Measurements from ENCODE around the gene LAMB3. TPM values are rescaled to one million over a fixed set of nuclear protein-coding genes. Genes with fewer than 3 reads are reported as not detected.
"Not testable (repeated sequence)": the region's sequence is repeated elsewhere in the genome, so short reads cannot be mapped to it uniquely, and the experiment has no call there.

The LAMB3 gene
- total RNA-seq, result under 1 TPM; 0.25 to 0.31 TPM
- polyA plus RNA-seq (2013, experiment 1 of 2), result 0.43 TPM
- 0.50 TPM for polyA plus RNA-seq (2013, experiment 2 of 2)
- 0 to 13.2 (median 0.66) reads per million in 172 experiments for total RNA-seq

- ATAC-seq (ENCODE audit: poor library complexity) (no peak), DNase-seq (no peak)
- no peak for TF ChIP-seq CTCF (IDR thresholded peaks at IDR 0.05)
- no peaks in the 10 kb centered on the region for H3K27me3 Mint-ChIP-seq
- peaks cover 30% of the 10 kb centered on the region for H3K4me1 ChIP-seq (ENCODE audit: insufficient read depth, low read length)
- H3K9me3 ChIP-seq (ENCODE audit: control insufficient read depth in 1 of 2, insufficient read depth in 1 of 2, low read length in 2 of 2), result no peaks in the 10 kb centered on the region
- no peak within 1 kb of the TSS for H3K27ac ChIP-seq (ENCODE audit: low read depth in 1 of 2, low read length in 2 of 2)
- intact Hi-C loops (cut with DNase I, micrococcal nuclease), result no loop called here
- no peaks in the 10 kb centered on the region for H3K27me3 ChIP-seq (ENCODE audit: control insufficient read depth in 1 of 2, insufficient read depth in 2 of 2, low read length in 2 of 2)
- peaks cover 32% of the 10 kb centered on the region for H3K4me1 Mint-ChIP-seq (ENCODE audit: low read depth)
- CTCF ChIA-PET, result interaction anchor here (1.1 to 1.7 kb wide), 2 partner anchors 14 to 83 kb away, joined by 3 read pairs; no protein-coding TSS in a partner anchor
- H3K36me3 ChIP-seq (ENCODE audit: insufficient read depth, low read length), result no peaks in the 10 kb centered on the region
- H3K4me3 ChIP-seq (ENCODE audit: low read length), result no peak within 1 kb of the TSS
- POLR2A ChIA-PET, result interaction anchor here (0.8 kb wide), 1 partner anchor 23 kb away, joined by 3 read pairs; the partner anchor contains the start of gene G0S2
- no peaks in the 10 kb centered on the region for H3K9me3 Mint-ChIP-seq
- H3K4me3 Mint-ChIP-seq, result no peak within 1 kb of the TSS
- no peak within 1 kb of the TSS for H3K27ac Mint-ChIP-seq
- H3K36me3 Mint-ChIP-seq (ENCODE audit: low read depth), result no peaks in the 10 kb centered on the region
Observed at GRCh38 chr1:209652121-209652735, at the start of gene LAMB3. Gene LAMB3 (minus strand): TSS chr1:209652425. CDS start chr1:209650944, 1,481 bp downstream.

- DNase-seq; H3K27me3 Mint-ChIP-seq; H3K27me3 ChIP-seq (ENCODE audit: control insufficient read depth in 1 of 2, insufficient read depth in 2 of 2, low read length in 2 of 2); H3K27ac ChIP-seq (ENCODE audit: low read depth in 1 of 2, low read length in 2 of 2); H3K9me3 ChIP-seq (ENCODE audit: control insufficient read depth in 1 of 2, insufficient read depth in 1 of 2, low read length in 2 of 2); H3K36me3 ChIP-seq (ENCODE audit: insufficient read depth, low read length); CTCF ChIA-PET; H3K27ac Mint-ChIP-seq; H3K9me3 Mint-ChIP-seq; H3K36me3 Mint-ChIP-seq (ENCODE audit: low read depth); H3K4me3 Mint-ChIP-seq; POLR2A ChIA-PET; ATAC-seq (ENCODE audit: poor library complexity); intact Hi-C loops (cut with DNase I, micrococcal nuclease); H3K4me1 ChIP-seq (ENCODE audit: insufficient read depth, low read length); H3K4me1 Mint-ChIP-seq (ENCODE audit: low read depth); H3K4me3 ChIP-seq (ENCODE audit: low read length): not testable (repeated sequence)
Observed at GRCh38 chr1:209700686-209701085, 48.5 kb upstream of the LAMB3 start.

GRCh38 chr1:209697126-209697525 lies 44.9 kb upstream of the LAMB3 start:
- H3K27ac Mint-ChIP-seq, result no peak overlapping the region
- Histone ChIP-seq H3K4me3 (ENCODE audit: low read length) (no peak overlapping the region), H3K36me3 (ENCODE audit: insufficient read depth, low read length) (no peaks in the 10 kb centered on the region), H3K9me3 (ENCODE audit: control insufficient read depth in 1 of 2, insufficient read depth in 1 of 2, low read length in 2 of 2) (no peaks in the 10 kb centered on the region), H3K4me1 (ENCODE audit: insufficient read depth, low read length) (peaks cover 5% of the 10 kb centered on the region), H3K27ac (ENCODE audit: low read depth in 1 of 2, low read length in 2 of 2) (no peak overlapping the region), H3K27me3 (ENCODE audit: control insufficient read depth in 1 of 2, insufficient read depth in 2 of 2, low read length in 2 of 2) (no peaks in the 10 kb centered on the region)
- ChIA-PET CTCF (no interaction called here), POLR2A (interaction anchor here (0.7 kb wide), 1 partner anchor 1557 kb away, joined by 3 read pairs; no protein-coding TSS in a partner anchor)
- no peak for ATAC-seq (ENCODE audit: poor library complexity)
- peaks cover 14% of the 10 kb centered on the region for H3K4me1 Mint-ChIP-seq (ENCODE audit: low read depth)
- no peak for TF ChIP-seq CTCF (IDR thresholded peaks at IDR 0.05)
- H3K9me3 Mint-ChIP-seq, result no peaks in the 10 kb centered on the region
- DNase-seq, result no peak
- no peak overlapping the region for H3K4me3 Mint-ChIP-seq
- intact Hi-C loops (cut with DNase I, micrococcal nuclease), result no loop called here
- no peaks in the 10 kb centered on the region for H3K27me3 Mint-ChIP-seq
- H3K36me3 Mint-ChIP-seq (ENCODE audit: low read depth), result no peaks in the 10 kb centered on the region

DNA sequence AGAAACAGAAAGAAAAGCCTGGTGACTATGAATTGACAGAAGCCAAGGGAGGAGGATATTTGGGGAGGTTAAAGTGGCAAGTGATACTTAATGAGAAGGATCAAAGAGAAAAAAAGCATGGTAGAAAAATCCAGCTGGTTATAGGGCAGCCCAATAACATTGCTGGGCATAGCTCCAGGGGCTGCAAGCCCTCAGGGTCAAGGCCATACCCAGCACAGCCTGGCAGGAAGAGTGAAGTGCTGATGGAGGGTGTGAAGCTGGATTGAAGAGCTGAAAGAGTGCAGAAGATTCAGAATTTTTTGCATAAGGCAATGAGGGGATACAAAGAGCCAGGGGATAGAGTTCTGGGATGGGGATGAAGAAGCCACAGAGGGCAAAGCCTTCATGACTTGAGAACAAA lies 44.4 kb upstream of the LAMB3 start:
- CTCF ChIA-PET, result no interaction called here
- POLR2A ChIA-PET, result no interaction called here
- no peaks in the 10 kb centered on the region for H3K36me3 ChIP-seq (ENCODE audit: insufficient read depth, low read length)

More for the DNA sequence above, 44.4 kb upstream of the LAMB3 start:
- no peak overlapping the region for H3K27ac Mint-ChIP-seq
- intact Hi-C loops (cut with DNase I, micrococcal nuclease), result no loop called here
- Histone ChIP-seq H3K4me1 (ENCODE audit: insufficient read depth, low read length) (peaks cover 5% of the 10 kb centered on the region), H3K9me3 (ENCODE audit: control insufficient read depth in 1 of 2, insufficient read depth in 1 of 2, low read length in 2 of 2) (no peaks in the 10 kb centered on the region), H3K4me3 (ENCODE audit: low read length) (no peak overlapping the region), H3K27me3 (ENCODE audit: control insufficient read depth in 1 of 2, insufficient read depth in 2 of 2, low read length in 2 of 2) (no peaks in the 10 kb centered on the region), H3K27ac (ENCODE audit: low read depth in 1 of 2, low read length in 2 of 2) (no peak overlapping the region)
- H3K36me3 Mint-ChIP-seq (ENCODE audit: low read depth), result no peaks in the 10 kb centered on the region
- DNase-seq, result no peak
- TF ChIP-seq CTCF (IDR thresholded peaks at IDR 0.05), result no peak
- H3K4me3 Mint-ChIP-seq, result no peak overlapping the region
- H3K9me3 Mint-ChIP-seq, result no peaks in the 10 kb centered on the region
- H3K27me3 Mint-ChIP-seq, result no peaks in the 10 kb centered on the region
- peaks cover 14% of the 10 kb centered on the region for H3K4me1 Mint-ChIP-seq (ENCODE audit: low read depth)
- no peak for ATAC-seq (ENCODE audit: poor library complexity)
